ENCODE data around the gene KDM8. TPM values are rescaled to one million over a fixed set of nuclear protein-coding genes. Genes with fewer than 3 reads are reported as not detected.

KDM8 gene
- total RNA-seq, 1 experiment from 2014 or later: 10.9 TPM

GRCh38 chr16:27208081-27208680, 4.9 kb downstream of the KDM8 start:
- Mint-ChIP-seq H3K27me3 (ENCODE audit: low read depth) (no peaks in the 10 kb centered on the region; the same call in 1 of the 2 replicates), H3K36me3 (peaks cover 8% of the 10 kb centered on the region; the same call in 1 of the 2 replicates), H3K9me3 (no peaks in the 10 kb centered on the region), H3K27ac (no peak overlapping the region), H3K4me3 (no peak overlapping the region), H3K4me1 (peaks cover 5% of the 10 kb centered on the region)
- POLR2A ChIA-PET: no interaction called here
- ATAC-seq (no peak), DNase-seq (ENCODE audit: low spot score) (no peak)
- CTCF ChIA-PET: no interaction called here
- TF ChIP-seq FOXP4 (CRISPR knock-in tag; IDR thresholded peaks at IDR 0.05): no peak
- TF ChIP-seq STAT6 (CRISPR knock-in tag; conservative IDR thresholded peaks at IDR 0.05; ENCODE audit: low read depth): no peak
- no peak for TF ChIP-seq MLX (CRISPR knock-in tag; IDR thresholded peaks at IDR 0.05)
- no peak for TF ChIP-seq CDX4 (CRISPR knock-in tag; IDR thresholded peaks at IDR 0.05; ENCODE audit: borderline replicate concordance)
- no peak for TF ChIP-seq OVOL2 (CRISPR knock-in tag; IDR thresholded peaks at IDR 0.05; ENCODE audit: borderline replicate concordance)
- TF ChIP-seq ATF6 (CRISPR knock-in tag; IDR thresholded peaks at IDR 0.05): no peak
- TF ChIP-seq ZNF423 (CRISPR knock-in tag; IDR thresholded peaks at IDR 0.05): no peak
- TF ChIP-seq ZNF281 (CRISPR knock-in tag; IDR thresholded peaks at IDR 0.05): no peak
- TF ChIP-seq NR1H2 (CRISPR knock-in tag; IDR thresholded peaks at IDR 0.05): no peak
- TF ChIP-seq NFYB (CRISPR knock-in tag; conservative IDR thresholded peaks at IDR 0.05; ENCODE audit: low read depth): no peak
- TF ChIP-seq PREB (CRISPR knock-in tag; IDR thresholded peaks at IDR 0.05; ENCODE audit: borderline replicate concordance): no peak

GRCh38 chr16:27208796-27209195, 5.5 kb downstream of the KDM8 start:
- H3K4me1 Mint-ChIP-seq: peaks cover 5% of the 10 kb centered on the region
- no peak overlapping the region for H3K27ac Mint-ChIP-seq
- ChIA-PET CTCF (no interaction called here), POLR2A (no interaction called here)
- H3K27me3 Mint-ChIP-seq (ENCODE audit: low read depth): no peaks in the 10 kb centered on the region
- no peak overlapping the region for H3K4me3 Mint-ChIP-seq
- ATAC-seq (no peak), DNase-seq (ENCODE audit: low spot score) (no peak)
- H3K9me3 Mint-ChIP-seq: no peaks in the 10 kb centered on the region
- H3K36me3 Mint-ChIP-seq: peaks cover 8% of the 10 kb centered on the region; the same call in 1 of the 2 replicates
- TF ChIP-seq ZNF232 (CRISPR knock-in tag; IDR thresholded peaks at IDR 0.05) (no peak), E2F5 (CRISPR knock-in tag; IDR thresholded peaks at IDR 0.05) (no peak), ZNF281 (CRISPR knock-in tag; IDR thresholded peaks at IDR 0.05) (no peak), PREB (CRISPR knock-in tag; IDR thresholded peaks at IDR 0.05; ENCODE audit: borderline replicate concordance) (no peak), GABPB1 (CRISPR knock-in tag; IDR thresholded peaks at IDR 0.05) (no peak)
